HFFc6 (cell line): Measurements from ENCODE around the gene ZNF786. TPM values are rescaled to one million over a fixed set of nuclear protein-coding genes. Genes with fewer than 3 reads are reported as not detected.

Experiments
- DNase-seq: peaks from one replicate; pipeline ENCODE4 v3.0.0-alpha.2; 2018
- H3K27ac Mint-ChIP-seq: 2 replicates; pipeline ENCODE4 v1.8.0; 2020; ENCODE audit warnings: mild to moderate bottlenecking, mixed read lengths
- H3K27me3 Mint-ChIP-seq: 2 replicates; pipeline ENCODE4 v1.8.0; 2021; ENCODE audit warnings: mild to moderate bottlenecking, moderate library complexity, mixed read lengths; ENCODE audit not compliant: insufficient read depth
- H3K36me3 Mint-ChIP-seq: 2 replicates; pipeline ENCODE4 v1.8.0; 2021; ENCODE audit warnings: low read depth, mixed read lengths
- H3K4me1 Mint-ChIP-seq: 2 replicates; pipeline ENCODE4 v1.8.0; 2020; ENCODE audit warnings: low read depth, mixed read lengths
- H3K4me3 Mint-ChIP-seq: 2 replicates; pipeline ENCODE4 v1.8.0; 2020; ENCODE audit warnings: mild to moderate bottlenecking, moderate library complexity, mixed read lengths
- H3K9me3 Mint-ChIP-seq: 2 replicates; pipeline ENCODE4 v1.8.0; 2020; ENCODE audit warnings: mild to moderate bottlenecking, mixed read lengths
- CTCF ChIP-seq: fragments of 200-600 bp; sonication (generic); IDR thresholded peaks from 2 replicates; pipeline ENCODE4 v1.5.0; 2021; ENCODE audit warnings: antibody characterized with exemption, mild to moderate bottlenecking
- long read RNA-seq: library from polyadenylated mRNA; unstranded; transcript quantifications from one replicate; pipeline ENCODE4 v2.0.0, GENCODE V29; 2019
- total RNA-seq, 6 experiments: library from RNA; stranded (reverse); fragmentation: NEBNext Ultra II Directional; extraction: Animal tissue kit (Norgen Biotek cat#: 25700); gene quantifications; 2 replicates in 1 of 6; 3 replicates in 5 of 6; pipeline ENCODE4 v1.2.3, GENCODE V29; 2021

Gene ZNF786
- 1 to 10 TPM; 3.5 to 4.8 (median 3.9) TPM for total RNA-seq
- long read RNA-seq, partial matches to known transcripts: 1 of 1 reads
- long read RNA-seq, other reads (novel, unspliced or antisense): 0 of 1 reads

- peak; percentile 80 for DNase-seq
- no peaks in the 10 kb centered on the region for H3K9me3 Mint-ChIP-seq
- H3K4me1 Mint-ChIP-seq: peaks cover 12% of the 10 kb centered on the region
- H3K36me3 Mint-ChIP-seq: peaks cover 10% of the 10 kb centered on the region
- H3K27me3 Mint-ChIP-seq: no peaks in the 10 kb centered on the region
- H3K4me3 Mint-ChIP-seq: peak within 1 kb of the TSS; percentile 88
- H3K27ac Mint-ChIP-seq: peak within 1 kb of the TSS; percentile 94
- TF ChIP-seq CTCF: peak; percentile 94
Observed at GRCh38 chr7:149090397-149091195, at the start of gene ZNF786. TSS of gene ZNF786 (minus strand) at chr7:149090718. CDS start at chr7:149090640, 78 bp downstream.

GRCh38 chr7:149136118-149136517 is 45.6 kb upstream of the ZNF786 start:
- H3K27me3 Mint-ChIP-seq: no peaks in the 10 kb centered on the region
- no peak overlapping the region for H3K4me3 Mint-ChIP-seq
- no peak overlapping the region for H3K27ac Mint-ChIP-seq
- peaks cover 3% of the 10 kb centered on the region for H3K36me3 Mint-ChIP-seq
- no peak for TF ChIP-seq CTCF
- no peak for DNase-seq
- no peaks in the 10 kb centered on the region for H3K9me3 Mint-ChIP-seq
- H3K4me1 Mint-ChIP-seq: no peaks in the 10 kb centered on the region

GRCh38 chr7:149133028-149133710 is 42.7 kb upstream of the ZNF786 start:
- Mint-ChIP-seq H3K36me3 (peaks cover 13% of the 10 kb centered on the region), H3K4me3 (no peak overlapping the region), H3K27me3 (no peaks in the 10 kb centered on the region; the same call in 1 of the 2 replicates), H3K4me1 (peaks cover 2% of the 10 kb centered on the region), H3K27ac (no peak overlapping the region), H3K9me3 (peaks cover 6% of the 10 kb centered on the region)
- TF ChIP-seq CTCF: no peak
- DNase-seq: no peak

GRCh38 chr7:149130572-149131198 is 40.2 kb upstream of the ZNF786 start:
- H3K4me1 Mint-ChIP-seq: peaks cover 10% of the 10 kb centered on the region
- peaks cover 25% of the 10 kb centered on the region for H3K36me3 Mint-ChIP-seq
- DNase-seq: no peak

More at GRCh38 chr7:149130572-149131198, 40.2 kb upstream of the ZNF786 start:
- peaks cover 6% of the 10 kb centered on the region for H3K9me3 Mint-ChIP-seq
- TF ChIP-seq CTCF: no peak
- H3K27me3 Mint-ChIP-seq: peaks cover 5% of the 10 kb centered on the region
- H3K27ac Mint-ChIP-seq: no peak overlapping the region
- no peak overlapping the region for H3K4me3 Mint-ChIP-seq
